ENCODE measurements around the gene NSUN3. TPM values are rescaled to one million over a fixed set of nuclear protein-coding genes. Genes with fewer than 3 reads are reported as not detected.

The NSUN3 gene
- total and polyA plus RNA-seq, 10 of the 15 experiments (the other 5 are each of a cell fraction or from before 2014, with no cell fraction given): 9.1 to 20.3 (median 11.7) TPM

DNA sequence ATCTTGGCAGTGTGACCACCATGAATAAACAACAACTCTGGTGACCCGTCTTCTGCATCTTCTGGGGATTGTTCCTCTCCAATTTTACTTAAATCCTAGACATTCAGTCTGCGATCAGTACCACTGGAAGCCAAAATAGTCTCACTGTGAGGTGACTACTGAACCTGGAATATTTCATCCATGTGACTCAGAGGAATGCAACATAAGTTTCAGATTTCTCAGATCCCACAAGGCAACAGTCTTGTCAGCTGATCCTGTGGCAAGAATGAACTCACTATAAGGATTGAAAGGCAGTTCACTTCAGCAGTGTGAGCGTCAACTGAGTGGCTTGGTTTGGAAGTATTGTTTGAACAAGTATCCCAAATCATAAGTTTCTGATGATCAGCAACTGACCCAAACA, 13.2 kb downstream of the NSUN3 start:
- Histone ChIP-seq H3K4me1 (ENCODE audit: control insufficient read depth, insufficient read depth, low read length) (peaks cover 13% of the 10 kb centered on the region), H3K9ac (ENCODE audit: control insufficient read depth, insufficient read depth, low read length) (no peak overlapping the region), H2AFZ (ENCODE audit: control insufficient read depth, low read depth, low read length) (no peak overlapping the region), H3K9me3 (replicated peaks; ENCODE audit: control insufficient read depth, insufficient read depth, low read length) (peaks cover 1% of the 10 kb centered on the region; the same call in 2 of the 3 replicates), H3K27me3 (replicated peaks in 1 of 2; ENCODE audit: control insufficient read depth in 2 of 2, insufficient read depth in 2 of 2, low read length in 1 of 2) (no peaks in the 10 kb centered on the region), H4K20me1 (ENCODE audit: control insufficient read depth, insufficient read depth) (no peaks in the 10 kb centered on the region), H3K4me3 (no peak overlapping the region), H3K4me2 (ENCODE audit: control insufficient read depth, insufficient read depth) (no peak overlapping the region), H3K79me2 (ENCODE audit: control insufficient read depth, insufficient read depth, low read length) (peaks cover 13% of the 10 kb centered on the region), H3K27ac (ENCODE audit: control insufficient read depth, insufficient read depth) (no peak overlapping the region), H3K36me3 (ENCODE audit: control insufficient read depth in 2 of 2, insufficient read depth in 2 of 2, low read length in 1 of 2) (0 out of 4 replicates have a peak, but pooled peaks cover 0 to 7% of the 10 kb centered on the region in 2 experiments)
- TF ChIP-seq RAD51 (IDR thresholded peaks at IDR 0.05) (no peak), CBX3 (IDR thresholded peaks at IDR 0.05; ENCODE audit: borderline replicate concordance, low read depth) (no peak), HDGF (IDR thresholded peaks at IDR 0.05) (no peak), E2F8 (IDR thresholded peaks at IDR 0.05; ENCODE audit: low read depth, partially characterized antibody) (no peak), ZNF207 (IDR thresholded peaks at IDR 0.05; ENCODE audit: borderline replicate concordance) (no peak), FOXK2 (IDR thresholded peaks at IDR 0.05) (no peak), MTA2 (IDR thresholded peaks at IDR 0.05; ENCODE audit: low read depth) (no peak), NR2C2 (IDR thresholded peaks at IDR 0.05; ENCODE audit: borderline replicate concordance, control insufficient read depth, insufficient read length, low read depth) (no peak), PML (IDR thresholded peaks at IDR 0.05; ENCODE audit: low read length) (no peak), FOXM1 (IDR thresholded peaks at IDR 0.05; ENCODE audit: low read depth, low read length) (no peak), KLF5 (IDR thresholded peaks at IDR 0.05; ENCODE audit: partially characterized antibody) (no peak), CBFB (IDR thresholded peaks at IDR 0.05; ENCODE audit: low read depth) (no peak), FOS (IDR thresholded peaks at IDR 0.05; ENCODE audit: borderline replicate concordance, extremely low read depth, insufficient read length) (no peak), YY1 (IDR thresholded peaks at IDR 0.05; ENCODE audit: low read depth, low read length) (no peak), ZZZ3 (IDR thresholded peaks at IDR 0.05; ENCODE audit: control insufficient read depth, insufficient read length, low read depth) (no peak), PAX8 (IDR thresholded peaks at IDR 0.05) (no peak), HCFC1 (IDR thresholded peaks at IDR 0.05; ENCODE audit: low read length) (no peak), LARP7 (IDR thresholded peaks at IDR 0.05) (no peak), HDAC2 (IDR thresholded peaks at IDR 0.05) (no peak)
- TF ChIP-seq, protein P1, sequence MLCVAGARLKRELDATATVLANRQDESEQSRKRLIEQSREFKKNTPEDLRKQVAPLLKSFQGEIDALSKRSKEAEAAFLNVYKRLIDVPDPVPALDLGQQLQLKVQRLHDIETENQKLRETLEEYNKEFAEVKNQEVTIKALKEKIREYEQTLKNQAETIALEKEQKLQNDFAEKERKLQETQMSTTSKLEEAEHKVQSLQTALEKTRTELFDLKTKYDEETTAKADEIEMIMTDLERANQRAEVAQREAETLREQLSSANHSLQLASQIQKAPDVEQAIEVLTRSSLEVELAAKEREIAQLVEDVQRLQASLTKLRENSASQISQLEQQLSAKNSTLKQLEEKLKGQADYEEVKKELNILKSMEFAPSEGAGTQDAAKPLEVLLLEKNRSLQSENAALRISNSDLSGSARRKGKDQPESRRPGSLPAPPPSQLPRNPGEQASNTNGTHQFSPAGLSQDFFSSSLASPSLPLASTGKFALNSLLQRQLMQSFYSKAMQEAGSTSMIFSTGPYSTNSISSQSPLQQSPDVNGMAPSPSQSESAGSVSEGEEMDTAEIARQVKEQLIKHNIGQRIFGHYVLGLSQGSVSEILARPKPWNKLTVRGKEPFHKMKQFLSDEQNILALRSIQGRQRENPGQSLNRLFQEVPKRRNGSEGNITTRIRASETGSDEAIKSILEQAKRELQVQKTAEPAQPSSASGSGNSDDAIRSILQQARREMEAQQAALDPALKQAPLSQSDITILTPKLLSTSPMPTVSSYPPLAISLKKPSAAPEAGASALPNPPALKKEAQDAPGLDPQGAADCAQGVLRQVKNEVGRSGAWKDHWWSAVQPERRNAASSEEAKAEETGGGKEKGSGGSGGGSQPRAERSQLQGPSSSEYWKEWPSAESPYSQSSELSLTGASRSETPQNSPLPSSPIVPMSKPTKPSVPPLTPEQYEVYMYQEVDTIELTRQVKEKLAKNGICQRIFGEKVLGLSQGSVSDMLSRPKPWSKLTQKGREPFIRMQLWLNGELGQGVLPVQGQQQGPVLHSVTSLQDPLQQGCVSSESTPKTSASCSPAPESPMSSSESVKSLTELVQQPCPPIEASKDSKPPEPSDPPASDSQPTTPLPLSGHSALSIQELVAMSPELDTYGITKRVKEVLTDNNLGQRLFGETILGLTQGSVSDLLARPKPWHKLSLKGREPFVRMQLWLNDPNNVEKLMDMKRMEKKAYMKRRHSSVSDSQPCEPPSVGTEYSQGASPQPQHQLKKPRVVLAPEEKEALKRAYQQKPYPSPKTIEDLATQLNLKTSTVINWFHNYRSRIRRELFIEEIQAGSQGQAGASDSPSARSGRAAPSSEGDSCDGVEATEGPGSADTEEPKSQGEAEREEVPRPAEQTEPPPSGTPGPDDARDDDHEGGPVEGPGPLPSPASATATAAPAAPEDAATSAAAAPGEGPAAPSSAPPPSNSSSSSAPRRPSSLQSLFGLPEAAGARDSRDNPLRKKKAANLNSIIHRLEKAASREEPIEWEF (IDR thresholded peaks at IDR 0.05; ENCODE audit: insufficient replicate concordance, low read depth, low read length): no peak
- ChIA-PET SMC1A (ENCODE audit: uncharacterized antibody, unreplicated experiment) (interaction anchor here (1.0 kb wide), 1 partner anchor 62 kb away, joined by 3 read pairs; no protein-coding TSS in a partner anchor), RAD21 (ENCODE audit: unreplicated experiment) (no interaction called here), POLR2A (no interaction called here), CTCF (no interaction called here)
- DNase-seq (ENCODE audit: low read depth, low spot score): no peak
- intact Hi-C loops (cut with micrococcal nuclease; ENCODE audit: unreplicated experiment) (no loop called here), in situ Hi-C loops (cut with MboI) (no loop called here)
- BruUV-seq (replicated peaks): no TSS peak
- FAIRE-seq: no peak
- no peak for ATAC-seq
- 98% methylated on average over 3 of the region's 3 CpGs for WGBS (ENCODE audit: insufficient coverage, insufficient replicate concordance, low lambda C conversion rate, missing lambda C conversion rate)
